IMR-90 (cell line): ENCODE measurements around the gene SFT2D2. TPM values are rescaled to one million over a fixed set of nuclear protein-coding genes. Genes with fewer than 3 reads are reported as not detected.

Source experiments
- ATAC-seq: fragments of 200-7000 bp; cut with Tn5 transposase; 2 replicates; pipeline ENCODE4 v1.9.1; 2020; ENCODE audit warnings: low read depth, mild to moderate bottlenecking, moderate library complexity
- BruUV-seq: library from RNA; stranded (reverse); fragments of 400-500 nt; replicated peaks from 2 replicates; lab custom pipeline; 2021; lab: Mats Ljungman, UMichigan
- CTCF ChIA-PET: fragments of 300-600 bp; formaldehyde crosslinking; extraction: SDS; loops from one replicate; lab custom pipeline; 2021; ENCODE audit warnings: antibody characterized with exemption; lab: Yijun Ruan, JAX
- POLR2A ChIA-PET: fragments of 300-600 bp; sonication (Branson Sonifier 250); formaldehyde crosslinking; loops from one replicate; lab custom pipeline; 2022; ENCODE audit warnings: antibody characterized with exemption; ENCODE audit not compliant: unreplicated experiment; lab: Charles Lee
- DNase-seq: peaks from one replicate; pipeline ENCODE4 v3.0.0; 2013
- H2AFZ ChIP-seq: replicated peaks from 2 replicates; pipeline ENCODE3; 2013; ENCODE audit warnings: low read length, mild to moderate bottlenecking; ENCODE audit not compliant: poor library complexity
- H2AK5ac ChIP-seq: 2 replicates; pipeline ENCODE4 v1.6.1; 2013; ENCODE audit warnings: low read depth, low read length, inconsistent platforms
- H2AK9ac ChIP-seq: replicated peaks from 2 replicates; pipeline ENCODE3; 2013; ENCODE audit warnings: mild to moderate bottlenecking, low read depth, low read length, moderate library complexity; ENCODE audit not compliant: poor library complexity
- H2BK120ac ChIP-seq: 2 replicates; pipeline ENCODE4 v1.6.1; 2013; ENCODE audit warnings: low read depth, low read length, inconsistent platforms
- H2BK15ac ChIP-seq: 3 replicates; pipeline ENCODE4 v1.6.1; 2013; ENCODE audit warnings: low read depth, low read length, inconsistent platforms
- H2BK20ac ChIP-seq: 2 replicates; pipeline ENCODE4 v1.6.1; 2013; ENCODE audit warnings: low read depth, mild to moderate bottlenecking, inconsistent platforms, low read length, moderate library complexity
- H2BK5ac ChIP-seq: 2 replicates; pipeline ENCODE4 v1.6.1; 2013; ENCODE audit warnings: mild to moderate bottlenecking, low read depth, low read length, inconsistent platforms; ENCODE audit not compliant: poor library complexity, severe bottlenecking
- H3K14ac ChIP-seq: replicated peaks from 2 replicates; pipeline ENCODE4 v1.6.1; 2013; ENCODE audit warnings: low read depth, low read length, inconsistent platforms
- H3K18ac ChIP-seq: 2 replicates; pipeline ENCODE4 v1.6.1; 2013; ENCODE audit warnings: low read depth, low read length, control low read depth
- H3K23ac ChIP-seq: 2 replicates; pipeline ENCODE4 v1.6.1; 2013; ENCODE audit warnings: low read depth, low read length, inconsistent platforms
- H3K27ac ChIP-seq: 2 replicates; pipeline ENCODE4 v1.5.1; 2013; ENCODE audit warnings: mild to moderate bottlenecking, control low read depth, low read length; ENCODE audit not compliant: insufficient read depth
- H3K27me3 ChIP-seq: 2 replicates; pipeline ENCODE4 v1.6.1; 2013; ENCODE audit warnings: low read length; ENCODE audit not compliant: control insufficient read depth, insufficient read depth
- H3K36me3 ChIP-seq: 2 replicates; pipeline ENCODE4 v1.6.1; 2013; ENCODE audit warnings: low read length, mixed read lengths; ENCODE audit not compliant: control insufficient read depth, insufficient read depth
- H3K4ac ChIP-seq: 2 replicates; pipeline ENCODE4 v1.6.1; 2013; ENCODE audit warnings: low read depth, low read length, inconsistent platforms
- H3K4me1 ChIP-seq: 2 replicates; pipeline ENCODE4 v1.6.1; 2013; ENCODE audit warnings: low read length, mixed read lengths; ENCODE audit not compliant: control insufficient read depth, insufficient read depth
- H3K4me2 ChIP-seq: 2 replicates; pipeline ENCODE4 v1.6.1; 2013; ENCODE audit warnings: low read depth, mild to moderate bottlenecking, control low read depth, low read length, moderate library complexity
- H3K4me3 ChIP-seq: 2 replicates; pipeline ENCODE4 v1.5.1; 2013; ENCODE audit warnings: low read depth, mild to moderate bottlenecking, control low read depth, low read length, moderate library complexity; ENCODE audit not compliant: insufficient read depth
- H3K56ac ChIP-seq: 2 replicates; pipeline ENCODE4 v1.6.1; 2013; ENCODE audit warnings: low read length, inconsistent platforms; ENCODE audit not compliant: insufficient read depth; ENCODE audit errors: extremely low read depth
- H3K79me1 ChIP-seq, 2 experiments: 2 replicates each; pipeline ENCODE4 v1.6.1; 2013; ENCODE audit warnings: low read length in 2 of 2, inconsistent platforms in 1 of 2, low read depth in 1 of 2
- H3K9ac ChIP-seq: 2 replicates; pipeline ENCODE4 v1.6.1; 2013; ENCODE audit warnings: low read depth, low read length, control low read depth
- H3K9me1 ChIP-seq: 2 replicates; pipeline ENCODE4 v1.6.1; 2013; ENCODE audit warnings: low read length, inconsistent platforms; ENCODE audit not compliant: insufficient read depth
- H3K9me3 ChIP-seq: 2 replicates; pipeline ENCODE4 v1.6.1; 2013; ENCODE audit warnings: low read length; ENCODE audit not compliant: control insufficient read depth, insufficient read depth
- H4K20me1 ChIP-seq: 2 replicates; pipeline ENCODE4 v1.6.1; 2013; ENCODE audit warnings: low read length, inconsistent platforms; ENCODE audit not compliant: insufficient read depth
- H4K5ac ChIP-seq: 2 replicates; pipeline ENCODE4 v1.6.1; 2013; ENCODE audit warnings: mild to moderate bottlenecking, low read depth, low read length, control low read depth
- H4K8ac ChIP-seq, 2 experiments: 2 replicates each; pipeline ENCODE4 v1.6.1; 2013; ENCODE audit warnings: low read depth in 2 of 2, low read length in 2 of 2, control low read depth in 1 of 2, inconsistent platforms in 1 of 2
- H4K91ac ChIP-seq: 2 replicates; pipeline ENCODE4 v1.6.1; 2013; ENCODE audit warnings: low read depth, low read length, inconsistent platforms; ENCODE audit not compliant: insufficient read depth
- BHLHE40 ChIP-seq: fragments of 150-350 bp; IDR thresholded peaks from 2 replicates; pipeline ENCODE4 v1.6.1; 2016; ENCODE audit warnings: mild to moderate bottlenecking, low read depth, low read length
- CEBPB ChIP-seq: IDR thresholded peaks from 2 replicates; pipeline ENCODE4 v1.6.1; 2012; ENCODE audit warnings: low read depth, low read length, improper control_type of control experiment
- CHD1 ChIP-seq: IDR thresholded peaks from 2 replicates; pipeline ENCODE4 v1.6.1; 2012; ENCODE audit warnings: low read depth, low read length, improper control_type of control experiment
- ELK1 ChIP-seq: fragments of 150-350 bp; IDR thresholded peaks from 2 replicates; pipeline ENCODE4 v1.6.1; 2016; ENCODE audit warnings: low read depth, mild to moderate bottlenecking, low read length, moderate library complexity, borderline replicate concordance
- FOS ChIP-seq: fragments of 150-350 bp; IDR thresholded peaks from 2 replicates; pipeline ENCODE4 v1.6.1; 2016; ENCODE audit warnings: low read depth, low read length
- MAFK ChIP-seq: IDR thresholded peaks from 2 replicates; pipeline ENCODE4 v1.6.1; 2012; ENCODE audit warnings: low read depth, low read length, improper control_type of control experiment
- MAZ ChIP-seq: IDR thresholded peaks from 2 replicates; pipeline ENCODE4 v1.6.1; 2012; ENCODE audit warnings: low read depth, mild to moderate bottlenecking, low read length, improper control_type of control experiment, moderate library complexity, borderline replicate concordance
- MXI1 ChIP-seq: IDR thresholded peaks from 2 replicates; pipeline ENCODE4 v1.6.1; 2012; ENCODE audit warnings: low read depth, mild to moderate bottlenecking, low read length, moderate library complexity, borderline replicate concordance
- POLR2A ChIP-seq: IDR thresholded peaks from 2 replicates; pipeline ENCODE4 v1.6.1; 2012; ENCODE audit warnings: mild to moderate bottlenecking, low read depth, low read length
- RAD21 ChIP-seq: IDR thresholded peaks from 2 replicates; pipeline ENCODE4 v1.6.1; 2012; ENCODE audit warnings: low read length, improper control_type of control experiment
- RCOR1 ChIP-seq: IDR thresholded peaks from 2 replicates; pipeline ENCODE4 v1.6.1; 2012; ENCODE audit warnings: mild to moderate bottlenecking, low read length, improper control_type of control experiment; ENCODE audit not compliant: insufficient replicate concordance
- RFX5 ChIP-seq: IDR thresholded peaks from 2 replicates; pipeline ENCODE4 v1.8.0; 2012; ENCODE audit warnings: low read depth, mild to moderate bottlenecking, low read length, moderate library complexity
- SMC3 ChIP-seq: fragments of 150-350 bp; IDR thresholded peaks from 2 replicates; pipeline ENCODE4 v1.6.1; 2016; ENCODE audit warnings: low read depth, mild to moderate bottlenecking, antibody characterized with exemption, low read length, moderate library complexity
- WGBS, 2 experiments: methylation state at CpG; one replicate each; pipeline versions ENCODE4 v1.1.5 to v1.1.7; 2013; ENCODE audit warnings: missing lambda C conversion rate in 2 of 2; ENCODE audit not compliant: insufficient read length in 1 of 2; ENCODE audit errors: extremely low coverage in 2 of 2; 5-methylcytosine and 5-hydroxymethylcytosine counted together
- dilution Hi-C: fragments of 300-500 bp; cut with HindIII; formaldehyde crosslinking; loops from one replicate; pipeline ENCODE4 v1.14.3; 2018; ENCODE audit warnings: low sequenced_read_pairs; ENCODE audit not compliant: unreplicated experiment
- in situ Hi-C: fragments of 300-500 bp; cut with MboI; formaldehyde crosslinking; loops from 3 replicates; pipeline ENCODE4 v1.14.3; 2019; ENCODE audit warnings: low sequenced_read_pairs, inconsistent platforms, mixed read lengths
- intact Hi-C: fragments of 100-400 bp; cut with micrococcal nuclease; formaldehyde crosslinking; loops from 2 replicates; pipeline ENCODE4 v1.10.0; 2022
- polyA plus RNA-seq, 3 experiments: library from polyadenylated mRNA; depleted of rRNA; stranded (reverse); fragments of >200 nt; gene quantifications; 2 replicates each; pipeline ENCODE4 v1.2.3, GENCODE V29; 2012; ENCODE audit warnings: low replicate concordance in 1 of 3
- total RNA-seq: library from RNA; depleted of rRNA; stranded (reverse); fragments of >200 nt; gene quantifications from 2 replicates; pipeline ENCODE4 v1.2.3, GENCODE V29; 2012
- TF ChIP-seq, protein P1 (sequence below): conservative IDR thresholded peaks from 2 replicates; pipeline ENCODE4 v1.5.1; 2012; ENCODE audit warnings: mild to moderate bottlenecking, low read depth, low read length, improper control_type of control experiment

SFT2D2 gene
- total and polyA plus RNA-seq, 2 of the 4 experiments (the other 2 are of a cell fraction): 11.1 to 37.6 TPM

GRCh38 chr1:168235937-168236336 is 10.1 kb downstream of the SFT2D2 start:
- POLR2A ChIA-PET: no interaction called here
- H3K79me1 ChIP-seq: peaks cover 17 to 36% of the 10 kb centered on the region in 2 experiments
- no peak overlapping the region for H2BK20ac ChIP-seq
- peaks cover 10% of the 10 kb centered on the region for H3K9me1 ChIP-seq
- no peaks in the 10 kb centered on the region for H3K4me1 ChIP-seq
- H2AK9ac ChIP-seq: no peak overlapping the region
- H2AFZ ChIP-seq: no peak overlapping the region
- no peak overlapping the region for H3K4me2 ChIP-seq
- H3K56ac ChIP-seq: no peak overlapping the region
- no peak overlapping the region for H2BK5ac ChIP-seq
- dilution Hi-C loops: no loop called here
- 93% methylated on average over 2 of the region's 3 CpGs; no CpG with 5 or more reads in 1 of the 2 experiments for WGBS, 2 experiments
- no peak overlapping the region for H3K18ac ChIP-seq
- no peak overlapping the region for H3K23ac ChIP-seq
- TF ChIP-seq MAFK (no peak), RFX5 (no peak), SMC3 (no peak), CHD1 (no peak), RAD21 (no peak), CEBPB (no peak), MXI1 (no peak), POLR2A (no peak), MAZ (no peak), ELK1 (no peak), FOS (no peak), BHLHE40 (no peak), RCOR1 (no peak)
- TF ChIP-seq, protein P1, sequence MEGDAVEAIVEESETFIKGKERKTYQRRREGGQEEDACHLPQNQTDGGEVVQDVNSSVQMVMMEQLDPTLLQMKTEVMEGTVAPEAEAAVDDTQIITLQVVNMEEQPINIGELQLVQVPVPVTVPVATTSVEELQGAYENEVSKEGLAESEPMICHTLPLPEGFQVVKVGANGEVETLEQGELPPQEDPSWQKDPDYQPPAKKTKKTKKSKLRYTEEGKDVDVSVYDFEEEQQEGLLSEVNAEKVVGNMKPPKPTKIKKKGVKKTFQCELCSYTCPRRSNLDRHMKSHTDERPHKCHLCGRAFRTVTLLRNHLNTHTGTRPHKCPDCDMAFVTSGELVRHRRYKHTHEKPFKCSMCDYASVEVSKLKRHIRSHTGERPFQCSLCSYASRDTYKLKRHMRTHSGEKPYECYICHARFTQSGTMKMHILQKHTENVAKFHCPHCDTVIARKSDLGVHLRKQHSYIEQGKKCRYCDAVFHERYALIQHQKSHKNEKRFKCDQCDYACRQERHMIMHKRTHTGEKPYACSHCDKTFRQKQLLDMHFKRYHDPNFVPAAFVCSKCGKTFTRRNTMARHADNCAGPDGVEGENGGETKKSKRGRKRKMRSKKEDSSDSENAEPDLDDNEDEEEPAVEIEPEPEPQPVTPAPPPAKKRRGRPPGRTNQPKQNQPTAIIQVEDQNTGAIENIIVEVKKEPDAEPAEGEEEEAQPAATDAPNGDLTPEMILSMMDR: no peak
- no peak overlapping the region for H3K9ac ChIP-seq
- H2AK5ac ChIP-seq: no peak overlapping the region
- DNase-seq (no peak), ATAC-seq (no peak)
- no peak overlapping the region for H3K4me3 ChIP-seq
- H3K4ac ChIP-seq: no peak overlapping the region
- H2BK120ac ChIP-seq: no peak overlapping the region
- no peaks in the 10 kb centered on the region for H3K9me3 ChIP-seq
- H3K27ac ChIP-seq: no peak overlapping the region
- no peak overlapping the region for H2BK15ac ChIP-seq
- H3K27me3 ChIP-seq: no peaks in the 10 kb centered on the region
- peaks cover 33% of the 10 kb centered on the region for H3K36me3 ChIP-seq
- no peak overlapping the region for H3K14ac ChIP-seq
- H4K5ac ChIP-seq: no peak overlapping the region
- in situ Hi-C loops: no loop called here
- intact Hi-C loops: no loop called here
- no peak overlapping the region for H4K8ac ChIP-seq
- peaks cover 11% of the 10 kb centered on the region; the same call in 1 of the 2 replicates for H4K20me1 ChIP-seq
- CTCF ChIA-PET: interaction anchor here (0.6 to 1.3 kb wide), 2 partner anchors 16 to 27 kb away, joined by 4 read pairs; no protein-coding TSS in a partner anchor
- no peak overlapping the region for H4K91ac ChIP-seq
- BruUV-seq: no TSS peak
